ENCODE measurements around the gene TKTL1. TPM values are rescaled to one million over a fixed set of nuclear protein-coding genes. Genes with fewer than 3 reads are reported as not detected.

TKTL1 gene, protein sequence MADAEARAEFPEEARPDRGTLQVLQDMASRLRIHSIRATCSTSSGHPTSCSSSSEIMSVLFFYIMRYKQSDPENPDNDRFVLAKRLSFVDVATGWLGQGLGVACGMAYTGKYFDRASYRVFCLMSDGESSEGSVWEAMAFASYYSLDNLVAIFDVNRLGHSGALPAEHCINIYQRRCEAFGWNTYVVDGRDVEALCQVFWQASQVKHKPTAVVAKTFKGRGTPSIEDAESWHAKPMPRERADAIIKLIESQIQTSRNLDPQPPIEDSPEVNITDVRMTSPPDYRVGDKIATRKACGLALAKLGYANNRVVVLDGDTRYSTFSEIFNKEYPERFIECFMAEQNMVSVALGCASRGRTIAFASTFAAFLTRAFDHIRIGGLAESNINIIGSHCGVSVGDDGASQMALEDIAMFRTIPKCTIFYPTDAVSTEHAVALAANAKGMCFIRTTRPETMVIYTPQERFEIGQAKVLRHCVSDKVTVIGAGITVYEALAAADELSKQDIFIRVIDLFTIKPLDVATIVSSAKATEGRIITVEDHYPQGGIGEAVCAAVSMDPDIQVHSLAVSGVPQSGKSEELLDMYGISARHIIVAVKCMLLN
- 0.10 to 0.34 TPM in 2 of 5 replicates, not detected in the others for total RNA-seq (2022; extraction: Qiagen RNA extraction)

GRCh38 chrX:154295664-154296310 is at the start of gene TKTL1:
TSS of gene TKTL1 (plus strand) at chrX:154295795. CDS start at chrX:154295860, 65 bp downstream.

GRCh38 chrX:154257282-154257681 is 38.3 kb upstream of the TKTL1 start, which contains the start of gene OPN1MW3:
TSS of gene OPN1MW3 (plus strand) at chrX:154257582. CDS start at chrX:154257620, 38 bp downstream.

GRCh38 chrX:154294791-154295574 is 612 bp upstream of the TKTL1 start, which contains the start of gene TEX28:
TSS of gene TEX28 (minus strand) at chrX:154295124. CDS start at chrX:154292117, 3,007 bp downstream.

DNA sequence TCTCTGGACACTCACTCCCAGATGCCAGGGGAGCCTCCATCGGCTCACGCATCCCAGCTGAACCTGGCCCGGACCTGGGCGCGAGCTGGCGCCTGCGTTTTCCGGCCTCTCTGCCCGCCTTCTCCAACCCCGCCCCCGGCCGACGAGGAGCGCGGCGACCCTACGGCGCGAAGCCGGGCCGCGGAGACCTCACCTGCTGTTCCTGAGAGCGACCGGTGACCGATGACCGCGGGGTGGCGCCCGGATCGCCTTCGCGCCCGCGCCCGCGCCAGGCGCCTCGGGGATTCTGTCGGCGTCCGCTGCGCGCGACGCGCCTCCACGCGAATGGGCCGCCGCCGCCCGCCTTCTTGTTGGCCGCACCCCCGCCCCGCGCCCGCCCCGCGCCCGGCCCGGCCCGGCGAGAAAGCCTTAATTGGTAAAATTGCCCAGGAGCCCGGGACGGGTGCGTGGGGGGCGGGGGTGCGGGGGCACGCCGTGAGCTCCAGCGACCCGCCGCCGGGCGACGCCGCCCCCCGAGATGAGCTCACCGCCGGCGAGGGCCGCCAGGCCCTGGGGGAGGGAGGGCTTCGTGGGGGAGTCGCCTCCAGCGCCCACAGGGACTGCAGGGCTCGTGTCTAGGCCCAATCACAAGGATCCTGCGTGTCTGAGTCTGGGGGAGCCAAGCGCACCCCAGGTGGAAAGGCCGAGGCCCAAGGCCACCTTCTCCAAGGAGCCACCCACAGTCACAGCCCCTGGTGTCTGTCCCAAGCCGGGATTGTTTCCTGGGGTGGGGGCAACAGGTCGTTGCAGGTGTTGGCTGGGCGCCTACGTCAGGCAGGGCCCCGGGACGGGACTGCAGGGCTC is 78.9 kb downstream of the TKTL1 start, which contains the start of gene FLNA:
TSS of gene FLNA (minus strand) at position 322 of the 843 bp plus-strand sequence. CDS start 3,389 bp downstream, outside the sequence.

GRCh38 chrX:154378799-154379568 is 83.4 kb downstream of the TKTL1 start, which contains the start of gene EMD:
TSS of gene EMD (plus strand) at chrX:154379295. CDS start at chrX:154379485, 190 bp downstream.

Other genes with a start within 250 kb of the TKTL1 start
- gene MECP2, start 198.1 kb upstream of the TKTL1 start, total RNA-seq (2022; extraction: Qiagen RNA extraction), result 15.1 to 22.0 TPM (median 18.8 TPM) in 5 replicates
- gene OPN1LW, start 151.6 kb upstream of the TKTL1 start, total RNA-seq (2022; extraction: Qiagen RNA extraction), result not detected in 5 replicates
- not detected in 5 replicates for gene OPN1MW, start 113.2 kb upstream of the TKTL1 start, total RNA-seq (2022; extraction: Qiagen RNA extraction)
- gene OPN1MW2, start 76.0 kb upstream of the TKTL1 start, total RNA-seq (2022; extraction: Qiagen RNA extraction), result not detected in 5 replicates
- gene OPN1MW3, start 38.2 kb upstream of the TKTL1 start, total RNA-seq (2022; extraction: Qiagen RNA extraction), result not detected in 5 replicates
- not detected in 5 replicates for gene TEX28, start 671 bp upstream of the TKTL1 start, total RNA-seq (2022; extraction: Qiagen RNA extraction)
- 1,424 to 1,705 TPM (median 1,562 TPM) in 5 replicates for gene FLNA, start 78.8 kb downstream of the TKTL1 start, total RNA-seq (2022; extraction: Qiagen RNA extraction)
- gene EMD, start 83.5 kb downstream of the TKTL1 start, total RNA-seq (2022; extraction: Qiagen RNA extraction), result 137 to 168 TPM (median 157 TPM) in 5 replicates
- 5,331 to 5,684 TPM (median 5,492 TPM) in 5 replicates for gene RPL10, start 102.6 kb downstream of the TKTL1 start, total RNA-seq (2022; extraction: Qiagen RNA extraction)
- gene DNASE1L1, start 113.5 kb downstream of the TKTL1 start, total RNA-seq (2022; extraction: Qiagen RNA extraction), result 26.3 to 35.0 TPM (median 30.5 TPM) in 5 replicates
- gene TAFAZZIN, start 115.7 kb downstream of the TKTL1 start, total RNA-seq (2022; extraction: Qiagen RNA extraction), result 30.7 to 42.5 TPM (median 41.1 TPM) in 5 replicates
- 80.3 to 111 TPM (median 104 TPM) in 5 replicates for gene ATP6AP1, start 132.9 kb downstream of the TKTL1 start, total RNA-seq (2022; extraction: Qiagen RNA extraction)
- gene GDI1, start 141.4 kb downstream of the TKTL1 start, total RNA-seq (2022; extraction: Qiagen RNA extraction), result 96.6 to 108 TPM (median 102 TPM) in 5 replicates
- 96.4 to 128 TPM (median 111 TPM) in 5 replicates for gene FAM50A, start 148.3 kb downstream of the TKTL1 start, total RNA-seq (2022; extraction: Qiagen RNA extraction)
- 9.4 to 21.7 TPM (median 13.8 TPM) in 5 replicates for gene PLXNA3, start 162.5 kb downstream of the TKTL1 start, total RNA-seq (2022; extraction: Qiagen RNA extraction)
- gene LAGE3, start 183.5 kb downstream of the TKTL1 start, total RNA-seq (2022; extraction: Qiagen RNA extraction), result 46.6 to 72.5 TPM (median 69.3 TPM) in 5 replicates
- gene UBL4A, start 190.8 kb downstream of the TKTL1 start, total RNA-seq (2022; extraction: Qiagen RNA extraction), result 60.6 to 74.3 TPM (median 69.8 TPM) in 5 replicates
- 29.9 to 42.7 TPM (median 41.5 TPM) in 5 replicates for gene SLC10A3, start 194.8 kb downstream of the TKTL1 start, total RNA-seq (2022; extraction: Qiagen RNA extraction)
- gene FAM3A, start 220.4 kb downstream of the TKTL1 start, total RNA-seq (2022; extraction: Qiagen RNA extraction), result 30.7 to 48.5 TPM (median 45.5 TPM) in 5 replicates

Measured in A549 treated with Mapracorat at 1 μM for 4 hours (cell line).